ENCODE results near the gene CXCL6.

- TF ChIP-seq EZH2 (IDR thresholded peaks at IDR 0.05; ENCODE audit: borderline replicate concordance) (no peak), CTCF (IDR thresholded peaks at IDR 0.05; ENCODE audit: poor library complexity) (no peak), EZH2phosphoT487 (IDR thresholded peaks at IDR 0.05; ENCODE audit: low read depth, severe bottlenecking, unreplicated experiment) (no peak)
Observed at GRCh38 chr4:73852771-73853170, 16.3 kb downstream of the CXCL6 start.

All from hepatocyte (in vitro differentiated cells).